Activated CD8-positive, alpha-beta T cell treated with anti-CD3 and anti-CD28 coated beads for 36 hours (primary cell): ENCODE data around the gene TAX1BP1. TPM values are rescaled to one million over a fixed set of nuclear protein-coding genes. Genes with fewer than 3 reads are reported as not detected.
A peak's percentile ranks its signal among the peaks of the same experiment; 100 is the strongest.

Experiments
- ATAC-seq: fragments of 200-7000 bp; cut with Tn5 transposase; one replicate; pipeline ENCODE4 v1.10.0; 2021; ENCODE audit warnings: mild to moderate bottlenecking, moderate library complexity
- CTCF ChIA-PET: fragments of 350-600 bp; sonication (Branson Sonifier 250); formaldehyde crosslinking; loops from one replicate; lab custom pipeline; 2021; ENCODE audit warnings: antibody characterized with exemption; lab: Charles Lee
- POLR2A ChIA-PET: fragments of 350-600 bp; sonication (Branson Sonifier 250); formaldehyde crosslinking; loops from one replicate; lab custom pipeline; 2021; ENCODE audit warnings: antibody characterized with exemption; lab: Charles Lee
- DNase-seq: peaks from one replicate; pipeline ENCODE4 v3.0.0-alpha.2; 2020
- H3K27ac Mint-ChIP-seq: one replicate; pipeline ENCODE4 v1.8.0; 2021; ENCODE audit warnings: mild to moderate bottlenecking, mixed read lengths
- H3K27me3 Mint-ChIP-seq: one replicate; pipeline ENCODE4 v1.8.0; 2021; ENCODE audit warnings: mixed read lengths
- H3K36me3 Mint-ChIP-seq: one replicate; pipeline ENCODE4 v1.8.0; 2021; ENCODE audit warnings: low read depth, mixed read lengths
- H3K4me1 Mint-ChIP-seq: one replicate; pipeline ENCODE4 v1.8.0; 2021; ENCODE audit warnings: low read depth, mixed read lengths
- H3K4me3 Mint-ChIP-seq: one replicate; pipeline ENCODE4 v1.8.0; 2021; ENCODE audit warnings: mild to moderate bottlenecking, moderate library complexity, mixed read lengths
- H3K9me3 Mint-ChIP-seq: one replicate; pipeline ENCODE4 v1.8.0; 2021; ENCODE audit warnings: mixed read lengths
- intact Hi-C: fragments of 100-400 bp; cut with micrococcal nuclease; formaldehyde crosslinking; loops from one replicate; pipeline ENCODE4 v1.10.0; 2022
- total RNA-seq, 2 experiments: library from RNA; stranded (reverse); gene quantifications; one replicate each; pipeline ENCODE4 v1.2.3, GENCODE V29; 2021
- TF ChIP-seq, protein P1 (sequence below): fragments of 200-600 bp; IDR thresholded peaks from one replicate; pipeline ENCODE4 v1.8.0; 2022; ENCODE audit warnings: antibody characterized with exemption, mild to moderate bottlenecking

TAX1BP1 gene
- total RNA-seq, 2 experiments from 2014 or later = 90.5 to 94.6 TPM

GRCh38 chr7:27708485-27708884 is 31.5 kb upstream of the TAX1BP1 start:
- no peaks in the 10 kb centered on the region for H3K9me3 Mint-ChIP-seq
- DNase-seq (no peak), ATAC-seq (no peak)
- H3K36me3 Mint-ChIP-seq = no peaks in the 10 kb centered on the region
- H3K27ac Mint-ChIP-seq = no peak overlapping the region
- TF ChIP-seq, protein P1, sequence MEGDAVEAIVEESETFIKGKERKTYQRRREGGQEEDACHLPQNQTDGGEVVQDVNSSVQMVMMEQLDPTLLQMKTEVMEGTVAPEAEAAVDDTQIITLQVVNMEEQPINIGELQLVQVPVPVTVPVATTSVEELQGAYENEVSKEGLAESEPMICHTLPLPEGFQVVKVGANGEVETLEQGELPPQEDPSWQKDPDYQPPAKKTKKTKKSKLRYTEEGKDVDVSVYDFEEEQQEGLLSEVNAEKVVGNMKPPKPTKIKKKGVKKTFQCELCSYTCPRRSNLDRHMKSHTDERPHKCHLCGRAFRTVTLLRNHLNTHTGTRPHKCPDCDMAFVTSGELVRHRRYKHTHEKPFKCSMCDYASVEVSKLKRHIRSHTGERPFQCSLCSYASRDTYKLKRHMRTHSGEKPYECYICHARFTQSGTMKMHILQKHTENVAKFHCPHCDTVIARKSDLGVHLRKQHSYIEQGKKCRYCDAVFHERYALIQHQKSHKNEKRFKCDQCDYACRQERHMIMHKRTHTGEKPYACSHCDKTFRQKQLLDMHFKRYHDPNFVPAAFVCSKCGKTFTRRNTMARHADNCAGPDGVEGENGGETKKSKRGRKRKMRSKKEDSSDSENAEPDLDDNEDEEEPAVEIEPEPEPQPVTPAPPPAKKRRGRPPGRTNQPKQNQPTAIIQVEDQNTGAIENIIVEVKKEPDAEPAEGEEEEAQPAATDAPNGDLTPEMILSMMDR = no peak
- intact Hi-C loops = no loop called here
- CTCF ChIA-PET = interaction anchor here (1.2 to 1.6 kb wide), 2 partner anchors 311 to 513 kb away, joined by 3 to 4 read pairs; no protein-coding TSS in a partner anchor
- H3K4me3 Mint-ChIP-seq = no peak overlapping the region
- H3K27me3 Mint-ChIP-seq = peaks cover 1% of the 10 kb centered on the region
- POLR2A ChIA-PET = no interaction called here
- no peaks in the 10 kb centered on the region for H3K4me1 Mint-ChIP-seq

- Mint-ChIP-seq H3K4me1 (no peaks in the 10 kb centered on the region), H3K4me3 (no peak overlapping the region), H3K27ac (no peak overlapping the region), H3K27me3 (peaks cover 1% of the 10 kb centered on the region), H3K36me3 (no peaks in the 10 kb centered on the region), H3K9me3 (no peaks in the 10 kb centered on the region)
- intact Hi-C loops = no loop called here
- DNase-seq (no peak), ATAC-seq (peak; percentile 39)
- ChIA-PET POLR2A (no interaction called here), CTCF (interaction anchor here (0.6 to 1.6 kb wide), 3 partner anchors 113 to 513 kb away, joined by 3 to 4 read pairs (median 3); no protein-coding TSS in a partner anchor)
- TF ChIP-seq, protein P1 = no peak
Observed at GRCh38 chr7:27709137-27710075, 30.6 kb upstream of the TAX1BP1 start.

DNA sequence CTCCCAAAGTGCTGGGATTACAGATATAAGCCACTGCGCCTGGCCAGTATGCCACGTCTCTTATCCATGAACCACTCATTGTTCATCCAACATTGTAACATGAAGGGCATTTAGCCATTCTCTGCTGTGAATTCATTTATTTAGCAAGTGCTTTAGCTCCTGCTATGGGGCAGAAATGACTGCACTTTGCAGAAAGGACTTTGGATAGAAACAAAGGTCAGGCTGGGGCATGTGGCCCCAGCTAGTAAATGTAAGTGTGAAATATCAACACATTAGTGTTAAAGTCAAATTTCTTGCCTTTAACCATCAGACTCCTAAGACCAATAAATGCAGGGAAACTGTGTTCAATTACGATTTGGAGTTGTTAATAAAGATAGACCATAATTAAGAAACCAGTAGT is 27.7 kb upstream of the TAX1BP1 start:
- ATAC-seq = no peak
- intact Hi-C loops = no loop called here
- Mint-ChIP-seq H3K27ac (no peak overlapping the region), H3K4me1 (no peaks in the 10 kb centered on the region), H3K36me3 (no peaks in the 10 kb centered on the region), H3K27me3 (peaks cover 2% of the 10 kb centered on the region), H3K9me3 (no peaks in the 10 kb centered on the region), H3K4me3 (no peak overlapping the region)
- no peak for DNase-seq
- ChIA-PET POLR2A (no interaction called here), CTCF (no interaction called here)
- TF ChIP-seq, protein P1 = no peak

DNA sequence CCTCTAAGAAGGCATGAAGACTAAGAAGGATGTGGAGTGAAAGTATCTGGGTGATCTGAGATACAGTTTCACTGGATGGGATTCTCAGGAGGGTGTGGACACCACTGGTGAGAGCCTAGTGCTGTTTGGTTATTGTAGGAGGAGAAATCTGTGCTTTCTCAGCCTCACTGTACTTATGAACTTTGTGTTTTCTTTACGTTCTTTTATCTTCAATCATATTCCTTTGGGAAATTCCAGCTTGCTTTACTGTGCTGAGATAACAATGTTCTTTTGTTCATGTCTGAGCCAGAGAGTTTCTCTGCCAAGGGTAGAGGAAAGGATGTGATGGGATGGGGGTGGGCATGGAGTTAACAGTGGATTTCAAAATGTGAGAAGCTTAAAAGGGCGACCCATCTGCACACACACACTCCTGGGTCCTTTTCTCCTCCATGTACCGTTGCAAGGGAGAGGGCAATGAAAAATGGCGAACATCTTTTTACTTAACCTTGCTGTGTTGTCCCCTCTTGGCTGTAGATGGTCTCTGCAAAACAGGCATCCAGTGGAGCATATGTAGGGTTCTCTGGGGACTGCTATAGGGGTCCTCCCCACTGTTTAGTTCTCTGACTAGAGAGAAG is 25.0 kb upstream of the TAX1BP1 start:
- no peak for ATAC-seq
- CTCF ChIA-PET = interaction anchor here (1.0 kb wide), 1 partner anchor 14 kb away, joined by 3 read pairs; no protein-coding TSS in a partner anchor

More for the DNA sequence above, 25.0 kb upstream of the TAX1BP1 start:
- intact Hi-C loops = no loop called here
- TF ChIP-seq, protein P1 = no peak
- no peak overlapping the region for H3K27ac Mint-ChIP-seq
- no peaks in the 10 kb centered on the region for H3K9me3 Mint-ChIP-seq
- no peaks in the 10 kb centered on the region for H3K4me1 Mint-ChIP-seq
- peaks cover 3% of the 10 kb centered on the region for H3K27me3 Mint-ChIP-seq
- H3K4me3 Mint-ChIP-seq = no peak overlapping the region
- no peaks in the 10 kb centered on the region for H3K36me3 Mint-ChIP-seq
- POLR2A ChIA-PET = interaction anchor here (0.6 to 1.2 kb wide), 2 partner anchors 10 to 38 kb away, joined by 3 to 5 read pairs; no protein-coding TSS in a partner anchor
- DNase-seq = no peak
